ENCODE data around the gene OR2G6.
"Not testable (repeated sequence)": the region's sequence is repeated elsewhere in the genome, so short reads cannot be mapped to it uniquely, and the experiment has no call there.

DNA sequence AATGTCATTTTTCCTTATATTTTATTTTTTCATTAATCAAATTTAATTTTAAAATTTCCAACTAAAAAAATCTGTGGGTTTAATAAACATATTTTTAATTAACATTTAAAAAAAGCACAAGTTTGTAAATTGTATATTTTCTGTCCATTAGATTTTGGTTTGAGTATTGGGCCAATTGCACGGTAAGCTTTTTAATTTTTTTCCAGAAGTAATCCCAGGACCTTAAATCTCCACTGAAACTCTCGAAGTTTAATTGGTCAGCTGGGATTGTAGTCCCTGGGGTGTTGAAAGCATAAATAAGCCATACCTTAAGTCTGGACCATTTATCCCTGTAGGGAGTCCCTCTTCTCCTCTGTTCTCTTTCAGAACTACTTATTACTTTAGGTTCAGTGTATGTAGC is at the start of gene OR2G6:
- not testable (repeated sequence) for TF ChIP-seq EZH2phosphoT487 (IDR thresholded peaks at IDR 0.05; ENCODE audit: borderline replicate concordance, low read length); EZH2 (IDR thresholded peaks at IDR 0.05; ENCODE audit: low read length, unreplicated experiment)
- TF ChIP-seq, protein P1, sequence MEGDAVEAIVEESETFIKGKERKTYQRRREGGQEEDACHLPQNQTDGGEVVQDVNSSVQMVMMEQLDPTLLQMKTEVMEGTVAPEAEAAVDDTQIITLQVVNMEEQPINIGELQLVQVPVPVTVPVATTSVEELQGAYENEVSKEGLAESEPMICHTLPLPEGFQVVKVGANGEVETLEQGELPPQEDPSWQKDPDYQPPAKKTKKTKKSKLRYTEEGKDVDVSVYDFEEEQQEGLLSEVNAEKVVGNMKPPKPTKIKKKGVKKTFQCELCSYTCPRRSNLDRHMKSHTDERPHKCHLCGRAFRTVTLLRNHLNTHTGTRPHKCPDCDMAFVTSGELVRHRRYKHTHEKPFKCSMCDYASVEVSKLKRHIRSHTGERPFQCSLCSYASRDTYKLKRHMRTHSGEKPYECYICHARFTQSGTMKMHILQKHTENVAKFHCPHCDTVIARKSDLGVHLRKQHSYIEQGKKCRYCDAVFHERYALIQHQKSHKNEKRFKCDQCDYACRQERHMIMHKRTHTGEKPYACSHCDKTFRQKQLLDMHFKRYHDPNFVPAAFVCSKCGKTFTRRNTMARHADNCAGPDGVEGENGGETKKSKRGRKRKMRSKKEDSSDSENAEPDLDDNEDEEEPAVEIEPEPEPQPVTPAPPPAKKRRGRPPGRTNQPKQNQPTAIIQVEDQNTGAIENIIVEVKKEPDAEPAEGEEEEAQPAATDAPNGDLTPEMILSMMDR (conservative IDR thresholded peaks at IDR 0.05; ENCODE audit: low read depth, low read length): not testable (repeated sequence)
